Naive thymus-derived CD4-positive, alpha-beta T cell (primary cell): Measurements from ENCODE around the gene CELF5. TPM values are rescaled to one million over a fixed set of nuclear protein-coding genes. Genes with fewer than 3 reads are reported as not detected.
A peak's percentile ranks its signal among the peaks of the same experiment; 100 is the strongest.
"Not testable (repeated sequence)": the region's sequence is repeated elsewhere in the genome, so short reads cannot be mapped to it uniquely, and the experiment has no call there.

ENCODE experiments used
- ATAC-seq: fragments of 150-1000 bp; cut with Tn5 transposase; 2 replicates; pipeline ENCODE4 v1.10.0; 2021; ENCODE audit warnings: mild to moderate bottlenecking, moderate library complexity
- CTCF ChIA-PET: fragments of 350-600 bp; sonication (Branson Sonifier 250); formaldehyde crosslinking; loops from one replicate; lab custom pipeline; 2021; ENCODE audit warnings: antibody characterized with exemption; lab: Charles Lee
- POLR2A ChIA-PET: fragments of 350-600 bp; sonication (Branson Sonifier 250); formaldehyde crosslinking; loops from one replicate; lab custom pipeline; 2021; ENCODE audit warnings: antibody characterized with exemption, inconsistent platforms; lab: Charles Lee
- DNase-seq, 9 donors: peaks; one replicate each; pipeline versions ENCODE4 v3.0.0 to v3.0.0-alpha.2; 2020 to 2022; ENCODE audit warnings: mixed read lengths in 1 of 9
- H3K27ac ChIP-seq: one replicate; pipeline ENCODE4 v1.7.0; 2013; ENCODE audit warnings: mild to moderate bottlenecking, low read depth, low read length, moderate library complexity
- H3K27me3 ChIP-seq, 2 donors: one replicate each; pipeline ENCODE4 v1.7.0; 2013; ENCODE audit warnings: low read length in 2 of 2, mild to moderate bottlenecking in 2 of 2, moderate library complexity in 2 of 2; ENCODE audit not compliant: control insufficient read depth in 2 of 2, insufficient read depth in 2 of 2
- H3K36me3 ChIP-seq, 3 experiments: 1 replicate in 2 of 3; 2 replicates in 1 of 3; pipeline ENCODE4 v1.7.0; 2013; ENCODE audit warnings: low read length in 3 of 3, mild to moderate bottlenecking in 3 of 3, moderate library complexity in 1 of 3; ENCODE audit not compliant: insufficient read depth in 3 of 3, control insufficient read depth in 2 of 3
- H3K4me1 ChIP-seq, 2 donors: one replicate each; pipeline ENCODE4 v1.7.0; 2013; ENCODE audit warnings: low read length in 2 of 2, mild to moderate bottlenecking in 2 of 2, moderate library complexity in 1 of 2; ENCODE audit not compliant: control insufficient read depth in 2 of 2, insufficient read depth in 2 of 2
- H3K4me3 ChIP-seq: 2 replicates; pipeline ENCODE4 v1.7.0; 2013; ENCODE audit warnings: mild to moderate bottlenecking, low read length
- H3K9me3 ChIP-seq, 3 experiments: 1 replicate in 2 of 3; 2 replicates in 1 of 3; pipeline ENCODE4 v1.7.0; 2013; ENCODE audit warnings: low read length in 3 of 3; ENCODE audit not compliant: control insufficient read depth in 2 of 3
- H3K27ac Mint-ChIP-seq, 9 donors: one replicate each; pipeline ENCODE4 v1.8.0; 2020 to 2022; ENCODE audit warnings: mixed read lengths in 9 of 9, mild to moderate bottlenecking in 8 of 9, moderate library complexity in 5 of 9, inconsistent platforms in 2 of 9
- H3K27me3 Mint-ChIP-seq, 5 donors: one replicate each; pipeline ENCODE4 v1.8.0; 2021 to 2022; ENCODE audit warnings: mixed read lengths in 5 of 5, mild to moderate bottlenecking in 1 of 5
- H3K36me3 Mint-ChIP-seq, 5 donors: one replicate each; pipeline ENCODE4 v1.8.0; 2020 to 2022; ENCODE audit warnings: mixed read lengths in 5 of 5, mild to moderate bottlenecking in 3 of 5, inconsistent platforms in 1 of 5
- H3K4me1 Mint-ChIP-seq, 7 donors: one replicate each; pipeline ENCODE4 v1.8.0; 2020 to 2022; ENCODE audit warnings: mixed read lengths in 7 of 7, mild to moderate bottlenecking in 3 of 7, inconsistent platforms in 1 of 7
- H3K4me3 Mint-ChIP-seq, 10 donors: one replicate each; pipeline ENCODE4 v1.8.0; 2020 to 2022; ENCODE audit warnings: mild to moderate bottlenecking in 10 of 10, mixed read lengths in 10 of 10, moderate library complexity in 6 of 10, inconsistent platforms in 2 of 10
- H3K9me3 Mint-ChIP-seq, 11 donors: one replicate each; pipeline ENCODE4 v1.8.0; 2020 to 2022; ENCODE audit warnings: mixed read lengths in 11 of 11, mild to moderate bottlenecking in 4 of 11, inconsistent platforms in 1 of 11, moderate library complexity in 1 of 11
- intact Hi-C, 2 donors: fragments of 100-400 bp; cut with micrococcal nuclease; formaldehyde crosslinking; loops; one replicate each; pipeline ENCODE4 v1.15.1; 2023
- polyA plus RNA-seq, 2 donors: library from polyadenylated mRNA; unstranded; fragments of 300-500 nt; fragmentation: Illumina TruSeq; gene quantifications; one replicate each; pipeline ENCODE4 v1.2.3, GENCODE V29; 2021
- total RNA-seq, 6 experiments: library from RNA in 5 of 6; stranded (reverse) in 5 of 6; gene quantifications; 1 replicate in 5 of 6; 2 replicates in 1 of 6; pipeline ENCODE4 v1.2.3 and lab custom pipeline; 2021 to 2026

CELF5 gene
- total and polyA plus RNA-seq, 7 experiments from 2014 or later: 0.16 to 0.27 (median 0.17) TPM; not detected in 2

DNA sequence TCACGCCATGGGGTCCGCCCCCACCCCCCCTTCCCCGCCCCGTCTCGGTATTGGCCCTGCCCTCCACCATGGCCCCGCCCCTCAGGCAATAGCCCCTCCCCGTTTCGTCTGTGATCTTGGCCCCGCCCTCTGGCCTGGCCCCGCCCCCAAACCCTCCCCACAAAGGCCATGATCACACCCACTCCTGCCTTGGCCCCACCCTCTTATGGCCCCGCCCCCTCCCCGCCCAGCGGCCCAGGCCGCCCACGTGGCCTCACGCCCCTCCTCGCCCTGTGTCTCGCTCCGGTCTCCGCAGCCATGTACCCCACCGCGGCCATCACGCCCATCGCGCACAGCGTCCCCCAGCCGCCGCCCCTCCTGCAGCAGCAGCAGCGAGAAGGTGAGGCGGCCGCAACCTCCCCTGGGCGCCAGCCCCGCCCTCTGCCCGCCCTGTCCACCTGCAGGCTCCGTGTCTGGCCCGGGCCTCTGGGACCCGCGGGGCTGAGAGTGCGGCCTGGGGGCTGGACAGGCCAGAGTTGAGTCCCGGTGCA is 61.3 kb downstream of the CELF5 start:
- intact Hi-C loops: loop anchor here (1.0 kb wide), 1 partner anchor 9 kb away; no protein-coding TSS in a partner anchor
- peaks cover 0 to 18% (median 8%) of the 10 kb centered on the region in 7 donors for H3K4me1 Mint-ChIP-seq
- Histone ChIP-seq H3K27me3 (no peaks in the 10 kb centered on the region), H3K27ac (no peak overlapping the region), H3K4me1 (peaks cover 10 to 15% of the 10 kb centered on the region in 2 donors), H3K9me3 (no peaks in the 10 kb centered on the region), H3K4me3 (no peak overlapping the region), H3K36me3 (no peaks in the 10 kb centered on the region)
- CTCF ChIA-PET: no interaction called here
- peak; percentile 76 for ATAC-seq
- H3K27ac Mint-ChIP-seq: no peak overlapping the region
- peak overlapping the region in 3 of 10 donors; percentile 24 to 44 (median 40) for H3K4me3 Mint-ChIP-seq
- H3K27me3 Mint-ChIP-seq: peaks cover 0 to 12% (median 5%) of the 10 kb centered on the region in 5 donors
- DNase-seq: peak in 6 of 9 donors; percentile 30 to 71 (median 36)
- no peaks in the 10 kb centered on the region for H3K36me3 Mint-ChIP-seq
- peaks cover 0 to 5% (median 0%) of the 10 kb centered on the region in 11 donors for H3K9me3 Mint-ChIP-seq
- POLR2A ChIA-PET: interaction anchor here (1.4 kb wide), 1 partner anchor 10 kb away, joined by 4 read pairs; no protein-coding TSS in a partner anchor

DNA sequence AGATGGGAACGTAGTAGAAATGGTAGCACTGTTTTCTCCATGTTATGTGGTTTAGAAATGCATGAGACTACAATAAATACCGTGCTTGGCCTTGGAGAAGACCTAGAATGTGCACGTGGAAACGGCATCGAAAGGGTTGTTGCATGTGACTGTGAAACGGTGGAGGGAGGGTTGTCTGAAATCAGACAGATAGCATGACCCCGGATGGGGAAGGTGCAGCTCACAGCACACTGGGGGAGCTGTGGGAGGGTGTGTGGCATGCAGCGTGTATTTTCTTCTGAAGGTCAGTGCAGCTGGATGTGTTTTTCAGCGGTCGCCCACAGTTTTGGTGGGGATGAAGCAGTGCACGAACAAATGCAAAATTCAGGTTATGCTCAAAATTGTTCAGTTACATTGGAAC is 63.4 kb downstream of the CELF5 start:
- no peaks in the 10 kb centered on the region for H3K27me3 ChIP-seq
- POLR2A ChIA-PET: no interaction called here
- CTCF ChIA-PET: no interaction called here
- ATAC-seq (no peak), DNase-seq (no peak)
- no peak overlapping the region for H3K27ac ChIP-seq
- peaks cover 0 to 18% (median 8%) of the 10 kb centered on the region in 7 donors for H3K4me1 Mint-ChIP-seq
- no peak overlapping the region for H3K27ac Mint-ChIP-seq
- peaks cover 10 to 15% of the 10 kb centered on the region in 2 donors for H3K4me1 ChIP-seq
- H3K4me3 Mint-ChIP-seq: no peak overlapping the region
- peaks cover 0 to 5% (median 0%) of the 10 kb centered on the region in 11 donors for H3K9me3 Mint-ChIP-seq
- H3K27me3 Mint-ChIP-seq: peaks cover 0 to 11% (median 8%) of the 10 kb centered on the region in 5 donors
- H3K36me3 Mint-ChIP-seq: no peaks in the 10 kb centered on the region
- intact Hi-C loops: no loop called here
- no peaks in the 10 kb centered on the region for H3K9me3 ChIP-seq
- no peaks in the 10 kb centered on the region for H3K36me3 ChIP-seq
- no peak overlapping the region for H3K4me3 ChIP-seq

- H3K9me3 ChIP-seq, DNase-seq, H3K4me3 ChIP-seq, CTCF ChIA-PET, H3K36me3 ChIP-seq, H3K9me3 Mint-ChIP-seq, H3K4me3 Mint-ChIP-seq, H3K36me3 Mint-ChIP-seq, H3K27ac Mint-ChIP-seq, H3K27ac ChIP-seq, intact Hi-C loops, ATAC-seq, H3K27me3 ChIP-seq: not testable (repeated sequence)
- POLR2A ChIA-PET: interaction anchor here (0.6 kb wide), 1 partner anchor 397 kb away, joined by 4 read pairs; no protein-coding TSS in a partner anchor
- H3K27me3 Mint-ChIP-seq: peaks cover 0 to 11% (median 8%) of the 10 kb centered on the region in 5 donors
- peaks cover 10 to 15% of the 10 kb centered on the region in 2 donors for H3K4me1 ChIP-seq
- peaks cover 0 to 18% (median 8%) of the 10 kb centered on the region in 7 donors for H3K4me1 Mint-ChIP-seq
These were observed 64.0 kb downstream of the CELF5 start for GRCh38 chr19:3288437-3288836.

GRCh38 chr19:3289971-3290569 is 65.6 kb downstream of the CELF5 start:
- no peaks in the 10 kb centered on the region for H3K36me3 Mint-ChIP-seq
- peaks cover 3% of the 10 kb centered on the region in 2 donors for H3K4me1 ChIP-seq
- ChIA-PET POLR2A (no interaction called here), CTCF (no interaction called here)
- no peak overlapping the region for H3K4me3 Mint-ChIP-seq
- no peak for ATAC-seq
- peaks cover 0 to 14% (median 5%) of the 10 kb centered on the region in 5 donors for H3K27me3 Mint-ChIP-seq
- H3K9me3 ChIP-seq: no peaks in the 10 kb centered on the region
- intact Hi-C loops: no loop called here
- no peak overlapping the region for H3K4me3 ChIP-seq
- H3K27ac ChIP-seq: no peak overlapping the region
- peaks cover 0 to 5% (median 0%) of the 10 kb centered on the region in 11 donors for H3K9me3 Mint-ChIP-seq
- no peak for DNase-seq
- no peaks in the 10 kb centered on the region for H3K36me3 ChIP-seq
- no peak overlapping the region for H3K27ac Mint-ChIP-seq
- peaks cover 0 to 7% (median 2%) of the 10 kb centered on the region in 7 donors for H3K4me1 Mint-ChIP-seq
- H3K27me3 ChIP-seq: no peaks in the 10 kb centered on the region

GRCh38 chr19:3290858-3291257 is 66.4 kb downstream of the CELF5 start:
- H3K4me1 Mint-ChIP-seq, H3K36me3 Mint-ChIP-seq, CTCF ChIA-PET, H3K9me3 Mint-ChIP-seq, H3K27me3 ChIP-seq, H3K4me1 ChIP-seq, ATAC-seq, DNase-seq, H3K36me3 ChIP-seq, H3K27ac ChIP-seq, H3K9me3 ChIP-seq, intact Hi-C loops, H3K4me3 ChIP-seq, H3K4me3 Mint-ChIP-seq, H3K27ac Mint-ChIP-seq: not testable (repeated sequence)
- H3K27me3 Mint-ChIP-seq: peaks cover 0 to 14% (median 5%) of the 10 kb centered on the region in 5 donors
- POLR2A ChIA-PET: interaction anchor here (0.6 kb wide), 1 partner anchor 1637 kb away, joined by 3 read pairs; no protein-coding TSS in a partner anchor

DNA sequence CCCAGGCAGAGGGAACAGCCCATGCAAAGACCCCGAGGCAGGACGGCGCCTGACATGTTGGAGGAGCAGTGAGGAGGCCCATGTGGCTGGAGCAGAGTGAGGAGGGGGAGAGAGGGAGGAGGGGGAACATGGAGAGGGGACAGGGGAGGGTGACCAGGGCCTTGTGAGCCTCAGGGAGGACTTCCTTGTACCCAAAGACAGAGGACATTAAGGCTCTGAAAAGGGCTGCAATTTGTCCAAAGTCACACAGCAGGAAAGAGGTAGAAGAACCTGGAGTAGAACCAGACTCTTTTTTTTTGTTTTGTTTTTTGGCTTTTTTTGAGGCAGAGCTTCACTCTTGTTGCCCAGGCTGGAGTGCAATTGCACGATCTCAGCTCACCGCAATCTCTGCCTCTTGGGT is 67.2 kb downstream of the CELF5 start:
- DNase-seq: no peak
- Mint-ChIP-seq H3K9me3 (peaks cover 0 to 3% (median 0%) of the 10 kb centered on the region in 11 donors), H3K27ac (no peak overlapping the region), H3K4me3 (no peak overlapping the region), H3K4me1 (no peaks in the 10 kb centered on the region), H3K27me3 (peaks cover 0 to 14% (median 5%) of the 10 kb centered on the region in 5 donors), H3K36me3 (no peaks in the 10 kb centered on the region)
- Histone ChIP-seq H3K4me3 (no peak overlapping the region), H3K27me3 (no peaks in the 10 kb centered on the region), H3K9me3 (no peaks in the 10 kb centered on the region), H3K36me3 (no peaks in the 10 kb centered on the region), H3K27ac (no peak overlapping the region), H3K4me1 (no peaks in the 10 kb centered on the region)
- ChIA-PET POLR2A (no interaction called here), CTCF (no interaction called here)
- intact Hi-C loops: no loop called here
- no peak for ATAC-seq
